ENCODE results near the gene EYA2. TPM values are rescaled to one million over a fixed set of nuclear protein-coding genes. Genes with fewer than 3 reads are reported as not detected.

Gene EYA2
- total and polyA plus RNA-seq, 2 donors = 11.1 to 28.5 TPM

DNA sequence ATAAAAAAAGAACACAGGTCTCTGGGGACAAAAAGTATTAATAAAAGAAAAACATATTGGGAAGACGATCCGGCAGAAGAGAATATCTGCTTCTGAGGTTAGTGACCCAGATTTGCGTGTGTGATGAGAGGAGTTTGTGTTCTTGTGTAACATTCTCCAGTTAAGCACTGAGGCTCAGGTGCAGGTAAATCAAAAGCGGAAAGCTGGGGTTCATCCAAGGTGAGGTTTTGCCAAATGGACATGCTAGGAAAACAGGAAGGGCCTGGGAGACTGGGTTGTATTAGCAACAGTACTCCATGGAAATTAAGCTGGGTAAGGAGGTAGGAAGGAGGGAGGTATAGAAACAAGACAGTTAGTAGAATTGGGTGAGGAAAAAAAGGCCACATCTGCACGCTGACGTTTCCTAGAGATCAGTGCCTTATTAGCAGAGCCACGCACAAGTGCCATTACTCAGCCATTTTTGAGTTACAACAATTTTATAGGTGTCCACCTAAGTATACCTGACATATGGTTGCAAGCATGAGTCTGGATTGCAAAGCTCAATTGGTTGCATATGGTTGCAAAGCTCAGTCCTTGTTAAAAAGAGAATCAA is 322.3 kb downstream of the EYA2 start:
- no peaks in the 10 kb centered on the region for H3K27me3 ChIP-seq (ENCODE audit: control insufficient read depth in 2 of 2, insufficient read depth in 1 of 2, low read length in 1 of 2)

DNA sequence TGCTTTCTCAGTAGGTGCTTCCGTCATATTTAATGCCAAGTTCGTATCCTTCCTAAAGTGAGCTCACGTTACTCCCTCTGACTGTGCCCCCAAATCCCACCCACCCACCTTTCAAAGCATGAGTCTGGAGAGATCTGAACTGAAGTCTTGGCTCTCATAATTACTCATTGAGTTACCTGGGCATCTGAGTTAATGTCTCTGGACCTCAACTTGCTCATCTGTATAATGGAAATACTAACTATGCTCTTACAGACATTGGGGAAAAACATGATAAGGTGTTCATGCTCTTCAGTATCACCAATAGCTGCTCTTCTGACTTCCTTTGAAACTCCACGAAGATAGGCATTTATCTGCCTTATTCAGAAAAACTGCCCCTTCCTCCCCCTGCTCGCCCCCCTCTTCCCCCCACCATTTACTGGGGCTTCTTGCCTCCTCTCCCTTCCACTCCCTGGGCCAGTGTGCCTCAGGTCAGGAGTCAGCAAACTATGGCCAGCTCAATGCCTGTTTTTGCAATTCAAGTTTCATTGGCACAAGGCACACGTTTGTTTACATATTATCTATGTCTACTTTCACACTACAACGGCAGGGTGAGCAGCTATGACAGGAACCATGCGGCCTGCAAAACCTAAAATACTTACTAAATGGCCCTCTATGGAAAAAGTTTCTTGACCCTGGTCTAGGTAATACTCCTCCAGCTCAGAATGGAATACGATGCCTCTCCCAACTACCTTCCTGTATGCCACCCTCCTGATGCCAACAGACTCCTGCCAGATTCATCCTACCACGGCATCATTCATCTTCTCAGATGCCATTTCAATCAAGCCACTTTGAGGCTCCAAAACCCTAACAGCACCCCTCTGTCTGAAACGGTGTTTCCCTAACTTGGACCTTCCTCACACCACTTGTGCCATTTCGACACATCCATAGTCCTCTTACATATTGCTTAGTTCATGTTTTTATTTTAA is 323.1 kb downstream of the EYA2 start:
- WGBS = 97% methylated on average over 12 of the region's 12 CpGs
- Histone ChIP-seq H3K36me3 (ENCODE audit: control insufficient read depth in 2 of 2, insufficient read depth in 2 of 2, low read length in 1 of 2) (peaks cover 39 to 61% of the 10 kb centered on the region in 2 donors), H3K9me3 (ENCODE audit: control insufficient read depth in 2 of 2, insufficient read depth in 1 of 2, low read length in 1 of 2) (no peaks in the 10 kb centered on the region), H3K4me1 (ENCODE audit: control insufficient read depth in 2 of 2, insufficient read depth in 2 of 2, low read length in 2 of 2) (no peaks in the 10 kb centered on the region), H3K27ac (ENCODE audit: low read depth in 1 of 2, low read length in 1 of 2) (no peak overlapping the region), H3K27me3 (ENCODE audit: control insufficient read depth in 2 of 2, insufficient read depth in 1 of 2, low read length in 1 of 2) (no peaks in the 10 kb centered on the region), H3K4me3 (ENCODE audit: low read length in 2 of 2) (no peak overlapping the region)
- no peak for DNase-seq (ENCODE audit: low read depth in 6 of 9, low spot score in 9 of 9)

More for the DNA sequence above, 322.3 kb downstream of the EYA2 start:
- Histone ChIP-seq H3K27ac (ENCODE audit: low read depth in 1 of 2, low read length in 1 of 2) (no peak overlapping the region), H3K4me1 (ENCODE audit: control insufficient read depth in 2 of 2, insufficient read depth in 2 of 2, low read length in 2 of 2) (no peaks in the 10 kb centered on the region), H3K9me3 (ENCODE audit: control insufficient read depth in 2 of 2, insufficient read depth in 1 of 2, low read length in 1 of 2) (no peaks in the 10 kb centered on the region), H3K4me3 (ENCODE audit: low read length in 2 of 2) (no peak overlapping the region), H3K36me3 (ENCODE audit: control insufficient read depth in 2 of 2, insufficient read depth in 2 of 2, low read length in 1 of 2) (peaks cover 45 to 68% of the 10 kb centered on the region in 2 donors)
- WGBS = 87% methylated on average over 7 of the region's 7 CpGs
- no peak for DNase-seq (ENCODE audit: low read depth in 6 of 9, low spot score in 9 of 9)

DNA sequence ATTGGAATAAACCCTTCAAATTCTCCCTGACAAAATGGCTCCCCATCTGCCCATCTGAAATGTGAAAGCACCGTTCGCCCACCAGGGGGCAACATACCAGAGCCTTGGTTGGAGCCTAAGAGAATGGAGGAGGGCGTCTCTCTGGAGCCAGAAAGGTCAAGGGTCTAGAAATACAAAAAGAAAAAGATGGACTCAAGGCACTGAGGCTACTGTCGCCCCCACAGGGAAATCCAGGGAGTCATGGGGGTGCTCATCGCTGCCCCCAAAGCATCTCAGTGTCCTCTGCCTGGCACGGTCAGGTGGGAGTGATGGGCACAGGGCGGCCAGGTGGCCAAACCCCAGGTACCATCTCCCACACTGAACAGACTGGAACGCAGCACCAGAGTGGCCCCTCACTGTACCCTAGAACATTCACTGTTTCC is 325.5 kb downstream of the EYA2 start:
- no peaks in the 10 kb centered on the region for H3K27me3 ChIP-seq (ENCODE audit: control insufficient read depth in 2 of 2, insufficient read depth in 1 of 2, low read length in 1 of 2)
- no peaks in the 10 kb centered on the region for H3K4me1 ChIP-seq (ENCODE audit: control insufficient read depth in 2 of 2, insufficient read depth in 2 of 2, low read length in 2 of 2)
- no peaks in the 10 kb centered on the region for H3K9me3 ChIP-seq (ENCODE audit: control insufficient read depth in 2 of 2, insufficient read depth in 1 of 2, low read length in 1 of 2)
- H3K27ac ChIP-seq (ENCODE audit: low read depth in 1 of 2, low read length in 1 of 2) = no peak overlapping the region
- DNase-seq (ENCODE audit: low read depth in 6 of 9, low spot score in 9 of 9) = peak in 4 of 9 donors; percentile 6 to 35 (median 18)
- no peak overlapping the region for H3K4me3 ChIP-seq (ENCODE audit: low read length in 2 of 2)
- 97% methylated on average over 8 of the region's 8 CpGs for WGBS
- H3K36me3 ChIP-seq (ENCODE audit: control insufficient read depth in 2 of 2, insufficient read depth in 2 of 2, low read length in 1 of 2) = peaks cover 45 to 61% of the 10 kb centered on the region in 2 donors

DNA sequence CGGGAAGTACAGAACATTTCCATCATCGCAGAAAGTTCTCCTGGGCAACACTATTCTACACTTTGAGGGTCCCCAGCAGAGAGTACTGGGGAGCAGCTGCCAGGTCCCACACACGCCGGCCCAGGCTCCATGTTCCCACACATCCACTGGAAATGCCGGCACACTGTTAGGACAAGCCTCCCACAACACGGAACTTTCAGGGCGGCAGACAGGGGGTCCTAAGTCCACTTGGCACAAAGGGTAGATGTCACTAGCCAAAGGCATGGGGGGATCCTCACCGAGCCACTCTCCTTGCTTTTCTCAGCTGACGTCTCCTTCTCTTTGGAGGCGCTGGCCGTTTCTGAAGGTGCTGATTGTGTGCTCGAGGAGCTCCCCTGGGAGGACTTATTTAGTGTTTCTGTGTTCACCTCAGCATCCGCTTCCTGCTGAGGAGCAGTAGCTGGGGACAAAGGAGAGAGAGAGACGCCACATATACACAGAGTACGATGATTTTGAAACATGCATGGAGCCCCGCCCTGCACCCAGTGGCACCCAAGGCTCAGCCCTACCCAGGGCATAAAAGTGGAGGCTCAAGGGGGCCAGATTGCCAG is 326.5 kb downstream of the EYA2 start:
- Histone ChIP-seq H3K36me3 (ENCODE audit: control insufficient read depth in 2 of 2, insufficient read depth in 2 of 2, low read length in 1 of 2) (peaks cover 46 to 55% of the 10 kb centered on the region in 2 donors), H3K27me3 (ENCODE audit: control insufficient read depth in 2 of 2, insufficient read depth in 1 of 2, low read length in 1 of 2) (no peaks in the 10 kb centered on the region), H3K9me3 (ENCODE audit: control insufficient read depth in 2 of 2, insufficient read depth in 1 of 2, low read length in 1 of 2) (no peaks in the 10 kb centered on the region), H3K4me1 (ENCODE audit: control insufficient read depth in 2 of 2, insufficient read depth in 2 of 2, low read length in 2 of 2) (no peaks in the 10 kb centered on the region), H3K4me3 (ENCODE audit: low read length in 2 of 2) (no peak overlapping the region), H3K27ac (ENCODE audit: low read depth in 1 of 2, low read length in 1 of 2) (no peak overlapping the region)
- 95% methylated on average over 16 of the region's 16 CpGs for WGBS
- DNase-seq (ENCODE audit: low read depth in 6 of 9, low spot score in 9 of 9) = no peak

DNA sequence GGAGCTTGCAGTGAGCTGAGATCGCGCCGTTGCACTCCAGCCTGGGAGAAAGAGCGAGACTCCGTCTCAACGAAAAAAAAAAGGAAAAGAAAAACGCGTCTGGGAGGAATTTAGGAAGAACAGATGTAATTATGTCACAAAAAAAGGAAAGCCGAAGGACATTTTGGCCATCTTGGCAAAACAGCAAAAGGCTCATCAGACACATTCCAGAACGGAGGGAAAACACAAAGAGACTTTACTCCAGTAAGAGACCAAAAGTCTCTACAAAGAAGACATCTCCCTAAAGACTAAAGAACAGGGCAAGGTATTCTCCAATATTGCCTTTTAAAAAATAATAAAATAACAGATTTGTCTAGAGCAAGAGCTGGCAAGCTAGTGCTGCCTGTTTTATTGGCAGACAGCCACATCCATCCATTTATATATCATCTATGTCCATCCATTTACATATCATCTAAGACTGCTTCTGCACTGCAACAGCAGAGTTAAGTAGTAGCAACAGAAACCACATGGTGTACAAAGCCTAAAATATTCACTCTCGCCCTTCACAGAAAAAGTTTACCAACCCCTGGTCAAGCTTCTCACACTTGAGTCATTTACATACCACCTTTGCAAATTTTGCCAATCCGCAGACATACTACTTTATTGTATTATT is 328.0 kb downstream of the EYA2 start:
- Histone ChIP-seq H3K4me3 (ENCODE audit: low read length in 2 of 2) (no peak overlapping the region), H3K4me1 (ENCODE audit: control insufficient read depth in 2 of 2, insufficient read depth in 2 of 2, low read length in 2 of 2) (no peaks in the 10 kb centered on the region), H3K36me3 (ENCODE audit: control insufficient read depth in 2 of 2, insufficient read depth in 2 of 2, low read length in 1 of 2) (peaks cover 58 to 68% of the 10 kb centered on the region in 2 donors), H3K9me3 (ENCODE audit: control insufficient read depth in 2 of 2, insufficient read depth in 1 of 2, low read length in 1 of 2) (no peaks in the 10 kb centered on the region), H3K27me3 (ENCODE audit: control insufficient read depth in 2 of 2, insufficient read depth in 1 of 2, low read length in 1 of 2) (no peaks in the 10 kb centered on the region), H3K27ac (ENCODE audit: low read depth in 1 of 2, low read length in 1 of 2) (no peak overlapping the region)
- 98% methylated on average over 12 of the region's 12 CpGs for WGBS
- no peak for DNase-seq (ENCODE audit: low read depth in 6 of 9, low spot score in 9 of 9)

DNA sequence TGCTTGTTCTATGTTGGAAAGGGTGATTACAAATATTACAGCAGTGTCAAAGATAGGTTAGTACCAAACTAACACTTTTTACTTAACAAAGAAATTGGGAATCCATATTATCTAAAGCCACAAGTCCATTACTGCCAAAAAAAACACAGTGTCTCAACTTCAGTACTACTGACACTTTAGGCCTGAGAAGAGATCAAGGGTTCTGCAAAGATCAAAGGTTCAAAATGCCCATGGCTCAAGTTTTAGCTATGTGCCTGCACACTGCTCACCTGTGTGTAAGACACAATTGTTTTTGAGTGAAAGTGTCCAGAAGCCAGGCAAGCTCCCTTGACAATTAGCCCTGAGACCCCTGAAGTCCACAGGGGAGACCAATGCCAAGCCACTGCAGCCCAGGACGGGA is 329.3 kb downstream of the EYA2 start:
- Histone ChIP-seq H3K27ac (ENCODE audit: low read depth in 1 of 2, low read length in 1 of 2) (no peak overlapping the region), H3K27me3 (ENCODE audit: control insufficient read depth in 2 of 2, insufficient read depth in 1 of 2, low read length in 1 of 2) (no peaks in the 10 kb centered on the region), H3K4me1 (ENCODE audit: control insufficient read depth in 2 of 2, insufficient read depth in 2 of 2, low read length in 2 of 2) (no peaks in the 10 kb centered on the region), H3K4me3 (ENCODE audit: low read length in 2 of 2) (no peak overlapping the region), H3K9me3 (ENCODE audit: control insufficient read depth in 2 of 2, insufficient read depth in 1 of 2, low read length in 1 of 2) (no peaks in the 10 kb centered on the region), H3K36me3 (ENCODE audit: control insufficient read depth in 2 of 2, insufficient read depth in 2 of 2, low read length in 1 of 2) (peaks cover 57 to 69% of the 10 kb centered on the region in 2 donors)
- WGBS = 97% methylated on average over 1 of the region's 1 CpG
- no peak for DNase-seq (ENCODE audit: low read depth in 6 of 9, low spot score in 9 of 9)

DNA sequence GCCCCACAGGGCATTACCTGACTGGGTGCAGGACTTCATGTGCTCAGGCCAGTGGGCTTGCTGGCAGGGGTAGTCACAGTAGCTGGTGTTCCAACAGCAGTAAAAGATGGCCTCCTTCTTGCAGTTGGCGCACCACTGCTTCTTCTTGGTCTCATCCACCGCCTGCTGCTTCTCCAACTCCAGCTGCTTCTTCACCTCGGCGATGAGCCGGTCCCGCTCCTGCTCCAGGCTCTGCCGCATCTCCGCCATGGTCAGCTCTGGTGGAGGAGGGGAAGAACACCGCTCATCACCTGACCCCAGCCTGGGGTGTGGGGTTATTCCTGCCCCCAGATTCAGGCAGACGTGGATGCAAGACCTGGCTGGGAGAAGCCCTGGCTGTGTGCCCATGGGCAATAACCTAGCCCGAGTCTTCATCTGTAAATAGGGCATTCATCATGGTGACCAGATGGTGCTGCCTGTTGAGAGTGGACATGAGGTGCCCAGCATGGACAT is 329.7 kb downstream of the EYA2 start:
- H3K4me1 ChIP-seq (ENCODE audit: control insufficient read depth in 2 of 2, insufficient read depth in 2 of 2, low read length in 2 of 2) = no peaks in the 10 kb centered on the region
- no peaks in the 10 kb centered on the region for H3K27me3 ChIP-seq (ENCODE audit: control insufficient read depth in 2 of 2, insufficient read depth in 1 of 2, low read length in 1 of 2)
- H3K36me3 ChIP-seq (ENCODE audit: control insufficient read depth in 2 of 2, insufficient read depth in 2 of 2, low read length in 1 of 2) = peaks cover 62 to 73% of the 10 kb centered on the region in 2 donors
- no peak overlapping the region for H3K27ac ChIP-seq (ENCODE audit: low read depth in 1 of 2, low read length in 1 of 2)
- DNase-seq (ENCODE audit: low read depth in 6 of 9, low spot score in 9 of 9) = no peak
- 98% methylated on average over 11 of the region's 11 CpGs for WGBS
- H3K4me3 ChIP-seq (ENCODE audit: low read length in 2 of 2) = no peak overlapping the region
- H3K9me3 ChIP-seq (ENCODE audit: control insufficient read depth in 2 of 2, insufficient read depth in 1 of 2, low read length in 1 of 2) = no peaks in the 10 kb centered on the region

DNA sequence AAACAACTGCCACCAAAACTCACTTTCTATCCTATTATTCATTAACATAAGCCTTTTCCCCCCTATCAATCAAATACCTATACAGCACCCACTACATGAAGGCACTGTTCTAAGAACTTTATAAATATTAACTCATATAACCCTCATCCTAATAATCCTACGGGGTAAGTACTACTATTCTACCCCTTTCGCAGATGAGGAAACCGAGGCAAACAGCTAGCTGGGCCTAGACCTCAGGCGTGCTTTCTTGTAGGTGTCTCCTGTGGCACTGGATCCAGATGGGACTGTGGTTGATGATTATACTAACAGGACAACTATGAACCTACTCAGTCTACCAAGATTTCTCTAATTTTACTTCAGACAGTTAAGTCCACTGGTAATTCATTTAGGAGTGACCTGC is 330.2 kb downstream of the EYA2 start:
- Histone ChIP-seq H3K36me3 (ENCODE audit: control insufficient read depth in 2 of 2, insufficient read depth in 2 of 2, low read length in 1 of 2) (peaks cover 64 to 74% of the 10 kb centered on the region in 2 donors), H3K27me3 (ENCODE audit: control insufficient read depth in 2 of 2, insufficient read depth in 1 of 2, low read length in 1 of 2) (no peaks in the 10 kb centered on the region), H3K27ac (ENCODE audit: low read depth in 1 of 2, low read length in 1 of 2) (no peak overlapping the region), H3K4me3 (ENCODE audit: low read length in 2 of 2) (no peak overlapping the region), H3K4me1 (ENCODE audit: control insufficient read depth in 2 of 2, insufficient read depth in 2 of 2, low read length in 2 of 2) (no peaks in the 10 kb centered on the region), H3K9me3 (ENCODE audit: control insufficient read depth in 2 of 2, insufficient read depth in 1 of 2, low read length in 1 of 2) (no peaks in the 10 kb centered on the region)
- 99% methylated on average over 4 of the region's 4 CpGs for WGBS
- DNase-seq (ENCODE audit: low read depth in 6 of 9, low spot score in 9 of 9) = no peak

All from thymus (tissue), 11 donors.